Activated T-cell treated with anti-CD3 and anti-CD28 coated beads, Interleukin-2, amount 50 U/mL, for 24 hours (primary cell): ENCODE data around the gene CTBP2.
A peak's percentile ranks its signal among the peaks of the same experiment; 100 is the strongest.

Experiments
- DNase-seq: peaks from one replicate; pipeline ENCODE4 v3.0.0-alpha.2; 2020
- H3K27ac Mint-ChIP-seq: 2 replicates; pipeline ENCODE4 v1.8.0; 2020; ENCODE audit warnings: mild to moderate bottlenecking, mixed read lengths
- H3K27me3 Mint-ChIP-seq: 2 replicates; pipeline ENCODE4 v1.8.0; 2020; ENCODE audit warnings: mixed read lengths
- H3K36me3 Mint-ChIP-seq: 2 replicates; pipeline ENCODE4 v1.8.0; 2020; ENCODE audit warnings: low read depth, mixed read lengths
- H3K4me1 Mint-ChIP-seq: 2 replicates; pipeline ENCODE4 v1.8.0; 2020; ENCODE audit warnings: low read depth, mixed read lengths
- H3K4me3 Mint-ChIP-seq: 2 replicates; pipeline ENCODE4 v1.8.0; 2020; ENCODE audit warnings: mild to moderate bottlenecking, moderate library complexity, mixed read lengths
- H3K9me3 Mint-ChIP-seq: 2 replicates; pipeline ENCODE4 v1.8.0; 2020; ENCODE audit warnings: mixed read lengths

Gene CTBP2

DNA sequence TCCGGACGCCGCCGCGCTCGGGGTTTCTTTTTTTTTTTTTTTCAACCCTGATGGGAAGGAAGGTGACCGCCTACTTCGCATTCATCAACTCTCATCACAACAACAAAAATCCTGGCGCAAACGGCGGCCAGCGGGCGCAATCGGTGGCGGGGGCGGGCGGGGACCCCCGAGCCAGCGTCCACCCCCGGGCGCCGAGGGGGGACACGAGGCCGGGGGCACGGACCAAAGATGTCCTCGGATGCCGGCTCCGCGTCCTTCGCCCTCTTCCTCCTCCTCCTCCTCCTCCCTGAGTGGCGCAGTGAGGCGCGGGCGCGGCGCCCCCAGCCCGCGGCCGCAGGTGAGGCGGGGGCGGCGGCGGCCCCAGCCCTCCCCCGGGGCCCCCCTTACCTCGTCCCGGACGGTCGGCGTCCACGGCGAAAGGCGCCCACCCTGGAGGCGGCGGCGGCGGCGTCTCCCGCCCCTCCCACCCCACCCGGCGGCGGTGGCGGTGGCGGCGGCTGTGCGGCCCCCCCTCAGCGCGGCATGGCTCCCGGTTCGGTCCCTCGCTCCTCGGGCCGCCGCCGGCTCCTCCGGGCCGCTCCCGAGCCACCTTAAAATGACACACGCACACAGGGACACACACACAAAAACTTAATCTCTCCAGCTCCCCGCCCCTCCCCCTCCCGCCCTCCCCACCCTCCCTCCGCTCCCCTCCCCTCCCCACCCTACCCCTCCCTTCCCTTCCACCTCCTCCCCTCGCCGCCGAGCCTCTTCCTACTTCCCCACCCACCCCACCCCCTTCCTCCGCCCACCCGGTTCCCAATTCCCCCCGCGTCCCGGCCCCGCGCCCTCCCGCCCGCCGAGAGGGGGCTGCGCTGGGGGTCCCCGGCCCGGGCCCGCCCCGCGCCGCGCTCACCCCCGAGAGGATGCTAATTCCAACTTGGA is at the start of gene CTBP2:
Gene CTBP2 (minus strand): TSS at position 632 of the 924 bp plus-strand sequence.
- peaks cover 64% of the 10 kb centered on the region for H3K27me3 Mint-ChIP-seq
- no peaks in the 10 kb centered on the region for H3K9me3 Mint-ChIP-seq
- peak within 1 kb of the TSS; percentile 67 for H3K4me3 Mint-ChIP-seq
- H3K36me3 Mint-ChIP-seq: no peaks in the 10 kb centered on the region
- DNase-seq: no peak
- no peak within 1 kb of the TSS for H3K27ac Mint-ChIP-seq
- H3K4me1 Mint-ChIP-seq: peaks cover 4% of the 10 kb centered on the region

DNA sequence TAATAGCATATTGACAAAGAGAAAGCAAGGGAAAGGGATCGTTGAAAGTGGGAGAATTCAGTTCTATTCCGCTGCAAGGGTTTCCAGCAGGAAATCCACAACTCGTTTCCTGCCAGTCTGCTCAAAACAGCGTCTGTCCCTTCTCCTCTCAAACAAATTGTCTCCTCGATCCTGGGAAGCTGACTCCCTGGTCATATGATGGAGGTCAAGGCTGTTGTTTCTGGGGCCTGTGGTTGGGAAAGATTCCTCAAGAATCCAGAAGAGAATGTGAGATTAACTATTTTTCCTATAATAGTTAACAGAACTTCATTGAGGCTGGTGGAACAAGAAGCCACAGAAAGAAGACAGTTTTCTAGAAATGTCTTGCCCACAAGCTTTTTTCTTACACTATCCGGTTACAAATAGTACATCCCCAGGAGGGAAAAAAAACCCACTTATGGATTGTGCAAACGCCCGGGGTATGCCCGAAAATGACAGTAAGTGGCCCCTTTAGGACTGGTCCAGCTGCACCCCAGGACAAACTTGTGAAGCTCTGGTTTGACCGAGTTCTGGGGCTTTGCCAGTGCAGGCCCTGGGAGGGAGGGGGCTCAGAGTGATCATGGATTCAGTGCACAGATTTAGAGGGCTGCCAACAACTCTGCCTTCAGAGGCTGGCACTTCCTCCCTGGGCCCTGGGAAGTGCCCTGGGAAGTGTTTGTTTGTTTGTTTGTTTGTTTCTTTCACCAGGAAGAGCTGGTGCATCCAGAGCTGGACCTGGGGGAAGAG is 49.4 kb upstream of the CTBP2 start:
- Mint-ChIP-seq H3K27ac (no peak overlapping the region), H3K36me3 (no peaks in the 10 kb centered on the region), H3K4me3 (no peak overlapping the region), H3K27me3 (peaks cover 4% of the 10 kb centered on the region), H3K9me3 (peaks cover 3% of the 10 kb centered on the region), H3K4me1 (no peaks in the 10 kb centered on the region)
- DNase-seq: no peak

DNA sequence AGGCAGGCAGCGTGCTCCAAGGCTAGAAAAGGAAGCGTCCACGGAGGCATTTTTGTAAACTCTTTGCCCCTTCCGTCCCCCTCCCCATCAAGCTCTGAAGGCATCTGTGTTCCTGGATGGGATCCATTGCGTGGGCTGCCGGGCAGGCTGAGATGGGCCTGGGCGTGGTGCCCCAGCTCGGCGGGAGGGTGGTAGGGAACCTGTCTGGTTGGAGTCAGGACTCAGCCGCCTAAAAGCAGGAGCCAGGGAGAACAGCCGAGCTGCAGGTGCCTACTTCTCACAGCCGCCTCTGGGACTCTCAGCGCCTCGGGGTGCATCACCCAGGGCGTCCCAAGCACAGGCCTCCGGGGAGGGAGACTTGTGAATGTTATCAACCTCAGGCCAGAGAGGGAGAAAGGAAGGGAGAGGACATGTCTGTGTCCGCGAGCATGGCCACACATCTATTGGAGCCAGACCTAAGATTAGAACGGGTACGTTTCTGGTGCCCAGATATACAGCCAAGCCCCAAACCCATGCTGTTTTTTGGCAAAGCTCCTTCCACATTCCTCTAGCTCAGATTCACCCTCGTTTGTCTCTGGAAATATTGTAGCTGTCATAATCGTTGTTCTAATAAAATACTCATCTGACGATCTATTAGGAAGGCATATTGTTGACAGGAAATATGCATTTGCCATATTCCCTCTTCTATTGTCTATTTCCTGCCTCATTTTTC is 48.6 kb upstream of the CTBP2 start:
- H3K9me3 Mint-ChIP-seq: peaks cover 3% of the 10 kb centered on the region
- no peaks in the 10 kb centered on the region for H3K36me3 Mint-ChIP-seq
- DNase-seq: no peak
- peaks cover 4% of the 10 kb centered on the region for H3K27me3 Mint-ChIP-seq
- no peaks in the 10 kb centered on the region for H3K4me1 Mint-ChIP-seq
- H3K4me3 Mint-ChIP-seq: no peak overlapping the region
- H3K27ac Mint-ChIP-seq: no peak overlapping the region

DNA sequence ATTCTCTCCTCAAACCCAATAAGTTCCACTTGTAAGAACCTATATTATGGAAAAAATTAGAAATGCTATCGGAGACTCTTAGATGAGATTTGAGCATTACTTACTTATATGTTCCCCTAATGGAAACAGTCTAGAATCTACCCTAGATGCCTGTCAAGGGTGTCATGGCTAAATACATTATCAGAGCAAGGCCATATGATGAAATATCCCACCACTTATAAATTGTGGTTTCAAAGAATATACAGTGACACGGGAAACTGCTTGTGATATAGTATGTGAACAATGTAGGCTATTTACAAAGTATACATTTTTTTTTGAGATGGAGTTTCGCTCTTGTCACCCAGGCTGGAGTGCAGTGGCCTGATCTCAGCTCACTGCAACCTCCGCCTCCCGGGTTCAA is 46.3 kb upstream of the CTBP2 start:
- no peaks in the 10 kb centered on the region for H3K36me3 Mint-ChIP-seq

DNA sequence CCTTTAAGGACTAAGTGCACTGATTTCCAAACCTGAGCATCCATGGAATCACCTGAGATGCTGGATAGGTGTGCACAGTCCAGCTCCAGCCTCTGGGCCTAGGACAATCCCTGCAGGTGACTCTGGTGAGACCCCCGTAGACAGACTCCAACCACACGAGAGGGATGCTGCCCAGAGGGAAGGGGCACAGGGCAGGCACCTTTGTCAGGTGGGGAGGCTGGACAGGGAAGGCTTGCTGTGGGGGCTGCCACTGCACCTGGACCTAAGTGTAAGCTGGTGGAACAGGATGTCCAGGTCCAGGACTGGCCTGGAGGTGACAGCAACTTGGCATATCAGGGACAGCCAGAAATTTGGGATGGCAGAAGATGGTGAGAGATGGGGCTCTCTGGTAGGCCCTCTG is 45.1 kb upstream of the CTBP2 start:
- no peaks in the 10 kb centered on the region for H3K36me3 Mint-ChIP-seq
- H3K9me3 Mint-ChIP-seq: no peaks in the 10 kb centered on the region
- no peaks in the 10 kb centered on the region for H3K4me1 Mint-ChIP-seq
- peaks cover 7% of the 10 kb centered on the region for H3K27me3 Mint-ChIP-seq
- H3K27ac Mint-ChIP-seq: no peak overlapping the region
- H3K4me3 Mint-ChIP-seq: no peak overlapping the region
- no peak for DNase-seq

More for the DNA sequence above, 46.3 kb upstream of the CTBP2 start:
- peaks cover 4% of the 10 kb centered on the region for H3K27me3 Mint-ChIP-seq
- no peaks in the 10 kb centered on the region for H3K9me3 Mint-ChIP-seq
- DNase-seq: no peak
- no peaks in the 10 kb centered on the region for H3K4me1 Mint-ChIP-seq
- H3K27ac Mint-ChIP-seq: no peak overlapping the region
- no peak overlapping the region for H3K4me3 Mint-ChIP-seq

DNA sequence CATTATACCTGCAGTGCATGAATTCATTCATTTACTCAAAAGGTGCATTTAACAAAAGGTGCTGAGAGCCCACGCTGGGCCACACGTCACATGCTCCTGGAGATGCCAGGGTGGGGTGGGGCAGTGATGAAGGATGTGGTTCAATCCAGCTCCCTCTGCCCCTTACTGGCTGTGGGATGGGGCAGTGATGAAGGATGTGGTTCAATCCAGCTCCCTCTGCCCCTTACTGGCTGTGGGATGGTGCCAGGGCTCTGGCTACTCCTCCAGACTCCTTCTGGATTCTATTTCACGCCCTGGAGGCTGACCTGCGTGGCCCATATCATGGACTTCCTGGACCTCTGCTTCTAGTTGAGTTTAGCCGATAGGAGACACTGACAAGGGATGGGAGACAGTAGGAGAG is 44.0 kb upstream of the CTBP2 start:
- Mint-ChIP-seq H3K36me3 (no peaks in the 10 kb centered on the region), H3K9me3 (no peaks in the 10 kb centered on the region), H3K4me3 (no peak overlapping the region), H3K4me1 (no peaks in the 10 kb centered on the region), H3K27me3 (peaks cover 14% of the 10 kb centered on the region), H3K27ac (no peak overlapping the region)
- DNase-seq: no peak

DNA sequence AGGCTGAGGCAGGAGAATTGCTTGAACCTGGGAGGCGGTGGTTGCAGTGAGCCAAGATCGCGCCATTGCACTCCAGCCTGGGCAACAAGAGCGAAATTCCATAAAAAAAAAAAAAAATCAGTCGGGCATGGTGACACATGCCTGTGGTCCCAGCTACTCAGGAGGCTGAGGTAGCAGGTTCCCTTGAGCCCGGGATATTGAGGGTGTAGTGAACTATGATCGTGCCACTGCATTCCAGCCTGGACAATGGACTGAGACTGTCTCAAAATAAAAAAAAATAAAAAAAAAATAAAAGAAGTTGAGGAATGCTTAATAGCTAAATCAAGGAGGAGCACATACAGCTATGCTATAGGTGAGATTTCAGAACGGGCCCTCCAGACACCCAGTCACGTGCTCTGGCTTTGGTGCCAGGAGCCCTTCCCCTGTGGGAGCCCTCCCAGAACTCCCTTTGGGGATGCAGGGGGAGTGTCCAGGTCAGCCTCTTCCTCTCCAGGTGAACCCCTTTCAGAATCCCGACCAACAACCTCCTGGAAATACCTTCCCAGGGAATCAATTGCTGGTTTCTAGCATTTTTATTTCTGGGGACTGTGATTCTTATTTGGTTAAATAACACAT is 42.9 kb upstream of the CTBP2 start:
- Mint-ChIP-seq H3K9me3 (no peaks in the 10 kb centered on the region), H3K4me1 (no peaks in the 10 kb centered on the region), H3K36me3 (no peaks in the 10 kb centered on the region), H3K27ac (no peak overlapping the region), H3K27me3 (peaks cover 11% of the 10 kb centered on the region), H3K4me3 (no peak overlapping the region)
- no peak for DNase-seq

DNA sequence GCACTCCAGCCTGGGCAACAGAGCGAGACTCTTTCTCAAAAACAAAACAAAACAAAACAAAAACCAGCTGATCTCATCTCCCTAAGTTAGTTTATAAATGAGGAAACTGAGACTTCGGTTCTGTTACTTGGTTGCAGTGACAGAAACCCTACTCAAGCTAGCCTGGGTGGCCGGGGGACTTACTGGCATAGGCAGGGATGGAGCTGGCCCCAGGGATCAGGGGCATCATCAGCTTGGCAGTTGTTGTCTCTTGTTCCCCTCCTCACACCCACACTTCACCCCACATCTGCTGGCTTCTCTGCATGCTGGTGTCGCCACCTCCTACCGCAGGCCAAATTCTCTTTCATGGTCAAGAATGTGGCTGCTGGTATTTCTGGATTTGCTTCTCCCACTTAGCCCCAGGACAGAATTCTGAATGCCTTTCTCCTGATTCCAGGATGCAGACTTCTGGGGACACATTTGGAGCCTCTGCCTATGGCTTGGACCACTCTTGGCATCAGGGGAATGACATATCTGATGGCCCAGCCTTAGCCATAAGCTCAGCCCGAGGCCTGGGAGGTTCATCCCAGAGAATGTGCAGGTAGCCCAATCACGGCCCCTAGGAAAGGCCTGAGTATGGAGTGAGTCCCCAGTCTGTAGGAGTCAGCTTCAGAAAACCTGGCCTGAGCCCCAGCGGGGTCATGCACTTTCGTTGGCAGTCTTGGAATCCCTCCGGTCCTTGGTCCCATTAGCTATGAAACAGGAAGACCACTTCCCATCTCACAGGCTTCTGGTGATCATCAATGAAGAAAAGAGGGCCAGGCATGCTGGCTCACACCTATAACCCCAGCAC is 41.6 kb upstream of the CTBP2 start:
- H3K4me3 Mint-ChIP-seq: no peak overlapping the region
- peaks cover 11% of the 10 kb centered on the region for H3K27me3 Mint-ChIP-seq
- H3K4me1 Mint-ChIP-seq: no peaks in the 10 kb centered on the region
- no peaks in the 10 kb centered on the region for H3K9me3 Mint-ChIP-seq
- no peak for DNase-seq
- H3K36me3 Mint-ChIP-seq: no peaks in the 10 kb centered on the region
- no peak overlapping the region for H3K27ac Mint-ChIP-seq

DNA sequence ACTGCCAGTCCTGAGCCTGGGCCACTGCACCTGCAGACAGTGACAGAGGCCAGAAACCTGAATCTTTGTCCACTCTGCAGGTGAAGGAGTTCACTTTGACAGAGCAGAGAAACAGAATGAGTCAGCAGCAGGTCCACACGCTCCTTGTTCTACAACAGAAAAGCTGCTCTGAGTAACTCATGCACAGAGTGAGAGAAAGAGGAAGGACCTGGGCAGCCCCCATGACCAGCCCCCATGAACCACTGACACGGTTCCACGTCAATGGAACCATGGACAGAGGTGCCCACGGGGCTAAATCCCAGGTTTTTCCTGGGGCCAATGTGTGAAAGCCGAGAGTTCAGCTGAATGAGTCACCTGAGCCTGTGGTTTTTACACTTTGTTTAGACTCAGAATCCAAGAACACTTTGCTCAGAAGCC is 40.8 kb upstream of the CTBP2 start:
- no peak overlapping the region for H3K4me3 Mint-ChIP-seq
- H3K27ac Mint-ChIP-seq: no peak overlapping the region
- H3K9me3 Mint-ChIP-seq: no peaks in the 10 kb centered on the region
- H3K36me3 Mint-ChIP-seq: no peaks in the 10 kb centered on the region
- H3K4me1 Mint-ChIP-seq: no peaks in the 10 kb centered on the region
- peaks cover 11% of the 10 kb centered on the region for H3K27me3 Mint-ChIP-seq
- no peak for DNase-seq

DNA sequence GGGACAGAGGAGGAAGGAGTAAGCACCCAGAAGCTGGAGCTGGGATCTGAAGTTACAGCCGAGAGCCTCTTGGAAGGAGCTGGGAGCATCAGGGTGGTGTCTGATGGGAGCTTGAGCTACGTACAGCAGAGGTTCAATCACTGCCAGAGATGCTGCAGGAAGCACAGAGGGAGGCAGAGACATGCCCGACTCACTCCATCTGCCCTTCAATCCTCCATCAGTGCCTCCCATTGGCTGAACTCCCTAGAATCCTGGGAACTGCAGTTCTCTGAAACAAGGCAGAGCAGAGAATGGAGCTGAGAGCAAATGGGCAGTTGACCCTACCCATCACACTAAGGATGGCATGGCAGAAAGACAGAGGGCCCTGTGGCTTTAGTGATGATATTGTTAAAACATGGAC is 40.0 kb upstream of the CTBP2 start:
- DNase-seq: no peak
- H3K27me3 Mint-ChIP-seq: peaks cover 11% of the 10 kb centered on the region
- no peaks in the 10 kb centered on the region for H3K9me3 Mint-ChIP-seq
- no peak overlapping the region for H3K4me3 Mint-ChIP-seq
- no peaks in the 10 kb centered on the region for H3K4me1 Mint-ChIP-seq
- H3K27ac Mint-ChIP-seq: no peak overlapping the region
- no peaks in the 10 kb centered on the region for H3K36me3 Mint-ChIP-seq

DNA sequence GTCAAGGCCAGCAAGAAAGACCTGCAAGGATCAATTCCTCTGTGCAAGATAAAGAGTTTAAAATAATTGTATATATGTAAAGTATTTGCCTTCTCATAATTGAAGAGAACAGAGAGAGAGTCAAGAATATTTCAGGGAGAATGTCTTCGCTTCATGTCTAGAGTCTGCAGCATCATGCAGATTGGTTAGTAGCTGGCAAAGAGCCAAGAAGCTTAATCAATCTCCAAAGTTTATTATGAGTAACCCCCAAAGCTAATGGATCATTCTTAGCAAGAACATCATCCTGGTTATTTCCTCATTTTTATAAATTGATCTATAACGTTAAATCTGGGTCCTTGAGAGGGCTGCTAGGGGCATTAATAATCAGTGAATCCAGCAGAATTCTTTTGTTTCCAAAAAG is 38.9 kb upstream of the CTBP2 start:
- H3K36me3 Mint-ChIP-seq: no peaks in the 10 kb centered on the region
- no peak overlapping the region for H3K27ac Mint-ChIP-seq
- no peak overlapping the region for H3K4me3 Mint-ChIP-seq
- H3K4me1 Mint-ChIP-seq: no peaks in the 10 kb centered on the region
- DNase-seq: no peak
- H3K27me3 Mint-ChIP-seq: peaks cover 11% of the 10 kb centered on the region
- H3K9me3 Mint-ChIP-seq: no peaks in the 10 kb centered on the region

DNA sequence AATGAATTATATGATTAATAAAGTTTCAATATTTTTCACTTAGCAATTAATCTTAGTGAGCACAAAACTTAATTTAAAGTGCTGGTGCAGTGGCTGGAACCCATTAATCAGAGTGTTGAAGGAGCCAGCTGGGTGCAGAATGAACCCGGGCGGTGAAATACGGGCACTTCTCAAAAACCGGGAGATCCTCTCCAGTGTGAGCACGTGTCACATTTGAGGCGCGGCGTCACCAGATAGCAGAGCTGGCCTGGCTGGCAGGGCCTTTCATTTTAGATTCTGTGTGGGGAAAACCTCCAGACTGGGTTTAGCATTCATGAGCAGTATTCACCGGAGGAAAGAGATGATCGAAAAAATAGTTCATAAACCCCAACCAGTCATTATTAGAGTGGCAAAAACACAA is 34.5 kb upstream of the CTBP2 start:
- no peaks in the 10 kb centered on the region for H3K36me3 Mint-ChIP-seq
- no peak for DNase-seq
- H3K9me3 Mint-ChIP-seq: no peaks in the 10 kb centered on the region
- no peak overlapping the region for H3K4me3 Mint-ChIP-seq
- no peak overlapping the region for H3K27ac Mint-ChIP-seq
- peaks cover 3% of the 10 kb centered on the region for H3K27me3 Mint-ChIP-seq
- no peaks in the 10 kb centered on the region for H3K4me1 Mint-ChIP-seq

DNA sequence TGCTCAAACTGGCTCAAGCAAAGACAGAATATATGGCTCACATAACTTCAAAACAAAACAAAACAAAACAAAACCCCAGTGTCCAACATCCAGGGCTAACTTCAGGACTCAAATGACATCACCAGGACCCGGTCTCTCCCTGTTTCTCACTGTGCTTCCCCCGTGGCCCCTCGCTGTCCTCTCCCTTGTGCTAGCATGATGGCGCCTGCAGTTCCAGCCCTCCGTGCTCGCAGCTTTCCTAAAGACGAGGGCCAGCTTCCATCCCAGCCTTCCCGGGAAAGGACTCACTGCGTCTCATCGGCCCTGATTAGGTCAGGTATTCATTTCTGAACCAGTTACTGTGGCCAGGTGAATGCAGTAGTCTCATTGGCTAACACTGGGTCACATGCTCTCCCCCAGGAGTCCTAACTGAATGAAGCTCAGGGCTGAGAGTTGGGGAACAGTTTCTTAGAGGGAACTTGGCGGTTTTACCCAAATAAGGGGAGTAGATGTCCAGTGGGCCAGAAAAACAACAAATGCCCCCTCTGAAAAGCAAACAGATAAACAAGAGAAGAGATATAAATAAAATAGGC is 33.0 kb upstream of the CTBP2 start:
- Mint-ChIP-seq H3K9me3 (no peaks in the 10 kb centered on the region), H3K36me3 (no peaks in the 10 kb centered on the region)

More for the DNA sequence above, 33.0 kb upstream of the CTBP2 start:
- Mint-ChIP-seq H3K27ac (no peak overlapping the region), H3K27me3 (peaks cover 3% of the 10 kb centered on the region), H3K4me3 (no peak overlapping the region), H3K4me1 (no peaks in the 10 kb centered on the region)
- no peak for DNase-seq
